Spinal cord (tissue), 10 donors: ENCODE results near the gene MDFIC2. TPM values are rescaled to one million over a fixed set of nuclear protein-coding genes. Genes with fewer than 3 reads are reported as not detected.
"Not testable (repeated sequence)": the region's sequence is repeated elsewhere in the genome, so short reads cannot be mapped to it uniquely, and the experiment has no call there.

Experiments used
- DNase-seq, 6 donors: peaks; one replicate each; pipeline versions ENCODE4 v3.0.0 to v3.0.0-alpha.2; 2013 to 2015; ENCODE audit warnings: low spot score in 6 of 6, low read depth in 4 of 6
- H3K27ac ChIP-seq: one replicate; pipeline ENCODE4 v1.5.1; 2013; ENCODE audit warnings: low read depth, low read length, control low read depth
- H3K27me3 ChIP-seq: one replicate; pipeline ENCODE4 v1.6.1; 2013; ENCODE audit warnings: low read length; ENCODE audit not compliant: control insufficient read depth, insufficient read depth
- H3K36me3 ChIP-seq: one replicate; pipeline ENCODE4 v1.6.1; 2013; ENCODE audit warnings: low read length; ENCODE audit not compliant: control insufficient read depth, insufficient read depth
- H3K4me1 ChIP-seq: one replicate; pipeline ENCODE4 v1.6.1; 2013; ENCODE audit warnings: low read length; ENCODE audit not compliant: control insufficient read depth, insufficient read depth
- H3K4me3 ChIP-seq: one replicate; pipeline ENCODE4 v1.5.1; 2013; ENCODE audit warnings: low read depth, low read length, control low read depth
- H3K9me3 ChIP-seq: one replicate; pipeline ENCODE4 v1.6.1; 2013; ENCODE audit warnings: low read length; ENCODE audit not compliant: control insufficient read depth, insufficient read depth
- WGBS: methylation state at CpG from one replicate; pipeline ENCODE4 v1.1.5; 2013; ENCODE audit warnings: missing lambda C conversion rate; ENCODE audit not compliant: insufficient coverage; 5-methylcytosine and 5-hydroxymethylcytosine counted together
- long read RNA-seq, 4 donors: transcript quantifications; one replicate each; lab custom pipeline, GENCODE V29; 2026
- polyA plus RNA-seq, 2 donors: library from polyadenylated mRNA; unstranded; fragments of 120-200 nt; gene quantifications; one replicate each; pipeline ENCODE4 v1.2.1, GENCODE V29; 2013; ENCODE audit not compliant: insufficient read length in 2 of 2
- total RNA-seq, 2 donors: library from RNA; depleted of rRNA in 1 of 2; stranded (reverse); fragments of 120-200 nt in 1 of 2; fragments of >200 nt in 1 of 2; gene quantifications; one replicate each; pipeline versions ENCODE4 v1.2.3 to v1.2.4, GENCODE V29; 2013 to 2014
- donor health status: healthy.

The MDFIC2 gene
- total RNA-seq (not detected), polyA plus RNA-seq (not detected)
- long read RNA-seq, donor 1, result 0 reads
- long read RNA-seq, donor 2, result 0 reads
- long read RNA-seq, donor 3, result 0 reads
- long read RNA-seq, donor 4, result 0 reads

DNA sequence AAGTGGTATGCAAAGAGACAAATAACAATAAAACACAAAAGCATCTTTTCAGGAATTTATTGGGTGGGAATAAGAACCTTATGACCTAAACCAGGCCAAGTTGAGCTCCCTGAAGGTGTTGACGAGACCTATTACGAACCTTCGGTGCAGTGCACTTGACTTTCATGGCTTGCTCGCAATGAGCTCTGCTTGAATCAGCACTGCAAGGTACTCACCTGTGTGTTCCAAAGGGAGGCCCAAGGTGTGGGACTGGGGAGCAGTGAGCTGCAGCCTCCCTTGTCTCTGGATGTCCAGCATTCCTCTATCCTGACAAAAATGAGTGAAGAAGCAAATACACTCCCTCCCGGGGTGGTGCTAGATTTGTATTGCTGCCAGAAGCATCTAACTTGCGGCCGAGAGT is at the start of gene MDFIC2:
Gene MDFIC2 (minus strand): TSS at position 303 of the 400 bp plus-strand sequence. CDS start 665 bp downstream, outside the sequence.
- Histone ChIP-seq H3K4me1 (no peaks in the 10 kb centered on the region), H3K27me3 (no peaks in the 10 kb centered on the region), H3K27ac (no peak within 1 kb of the TSS), H3K9me3 (no peaks in the 10 kb centered on the region), H3K36me3 (no peaks in the 10 kb centered on the region), H3K4me3 (no peak within 1 kb of the TSS)
- WGBS, result 93% methylated on average over 4 of the region's 7 CpGs
- no peak for DNase-seq

DNA sequence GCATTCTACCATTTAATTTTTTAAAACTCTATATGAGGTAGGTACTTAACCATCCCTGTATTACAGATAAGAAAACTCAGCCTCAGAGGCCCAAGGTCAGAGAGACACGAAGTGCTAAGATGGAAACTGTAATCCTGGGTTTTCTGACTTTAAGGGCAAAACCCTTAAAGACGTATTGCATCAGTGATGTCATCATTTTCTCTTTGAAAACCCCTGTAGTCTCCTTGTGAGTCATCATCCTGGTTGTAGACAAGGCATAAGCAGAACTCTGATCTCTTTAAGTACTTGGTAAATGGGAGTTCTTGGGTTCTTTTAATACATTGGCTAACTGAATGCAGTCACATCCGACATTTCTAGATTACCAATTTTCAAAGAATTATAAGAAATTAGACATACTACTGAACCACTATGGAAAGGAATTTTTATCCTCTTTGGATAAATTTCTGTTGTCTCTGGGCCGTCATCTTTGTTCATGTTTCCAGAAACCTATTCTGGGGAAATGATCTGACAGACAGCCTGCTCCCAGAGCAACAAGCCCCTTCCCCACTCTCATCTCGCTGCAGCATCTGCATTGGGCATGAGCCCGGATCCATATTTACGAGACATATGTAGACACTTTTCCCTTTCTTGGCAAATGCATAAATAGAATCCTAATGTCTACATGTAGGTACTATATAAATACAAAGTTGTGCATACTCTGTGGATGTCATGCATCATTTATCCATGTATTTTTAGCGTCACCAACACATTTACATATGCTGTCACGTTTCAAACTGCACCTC is 48.7 kb upstream of the MDFIC2 start:
- Histone ChIP-seq H3K4me1 (no peaks in the 10 kb centered on the region), H3K27me3 (no peaks in the 10 kb centered on the region), H3K4me3 (no peak overlapping the region), H3K9me3 (peaks cover 8% of the 10 kb centered on the region), H3K27ac (no peak overlapping the region), H3K36me3 (no peaks in the 10 kb centered on the region)
- DNase-seq, result peak in 1 of 6 donors; percentile 84
- 84% methylated on average over 3 of the region's 9 CpGs for WGBS

DNA sequence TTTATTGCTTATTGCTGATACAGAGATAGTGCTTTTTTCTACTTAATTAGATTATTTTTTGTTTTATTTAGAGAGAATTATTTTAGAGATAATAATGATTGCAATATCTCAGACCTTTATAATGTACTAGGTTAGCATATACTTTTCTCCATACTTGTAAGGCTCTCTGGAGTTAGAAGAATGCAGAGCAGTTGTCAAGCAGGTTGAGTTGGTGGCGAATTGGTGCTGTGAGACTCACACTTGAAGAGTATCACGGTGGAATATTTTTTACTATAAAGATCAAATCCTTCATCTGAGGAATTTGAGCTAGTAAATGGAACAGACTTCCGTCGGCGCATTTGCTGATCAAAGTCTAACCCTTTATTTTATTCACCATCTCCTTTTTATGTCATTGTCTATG is 47.3 kb upstream of the MDFIC2 start:
- H3K9me3 ChIP-seq, result peaks cover 6% of the 10 kb centered on the region
- H3K27me3 ChIP-seq, result no peaks in the 10 kb centered on the region
- DNase-seq, result no peak
- H3K27ac ChIP-seq, result no peak overlapping the region
- H3K36me3 ChIP-seq, result no peaks in the 10 kb centered on the region
- H3K4me1 ChIP-seq, result no peaks in the 10 kb centered on the region
- WGBS, result no CpG with 5 or more reads among the region's 5 CpGs
- H3K4me3 ChIP-seq, result no peak overlapping the region

GRCh38 chr3:70358978-70359580 is 46.6 kb upstream of the MDFIC2 start:
- Histone ChIP-seq H3K4me1 (no peaks in the 10 kb centered on the region), H3K9me3 (peaks cover 1% of the 10 kb centered on the region), H3K27me3 (no peaks in the 10 kb centered on the region), H3K36me3 (no peaks in the 10 kb centered on the region), H3K27ac (no peak overlapping the region), H3K4me3 (no peak overlapping the region)
- WGBS, result no CpG with 5 or more reads among the region's 3 CpGs
- peak in 4 of 6 donors; percentile 6 to 81 (median 38) for DNase-seq

GRCh38 chr3:70352215-70352614 is 39.8 kb upstream of the MDFIC2 start:
- Histone ChIP-seq H3K36me3 (no peaks in the 10 kb centered on the region), H3K4me1 (no peaks in the 10 kb centered on the region), H3K4me3 (no peak overlapping the region), H3K27ac (no peak overlapping the region), H3K9me3 (no peaks in the 10 kb centered on the region), H3K27me3 (no peaks in the 10 kb centered on the region)
- no peak for DNase-seq

GRCh38 chr3:70342149-70342548 is 29.7 kb upstream of the MDFIC2 start:
- no peak overlapping the region for H3K27ac ChIP-seq
- H3K27me3 ChIP-seq, result no peaks in the 10 kb centered on the region
- H3K9me3 ChIP-seq, result no peaks in the 10 kb centered on the region
- no peaks in the 10 kb centered on the region for H3K4me1 ChIP-seq
- no CpG with 5 or more reads among the region's 1 CpG for WGBS
- no peak for DNase-seq
- no peaks in the 10 kb centered on the region for H3K36me3 ChIP-seq
- no peak overlapping the region for H3K4me3 ChIP-seq

- H3K4me3 ChIP-seq, H3K4me1 ChIP-seq, H3K36me3 ChIP-seq, H3K27ac ChIP-seq, H3K9me3 ChIP-seq, H3K27me3 ChIP-seq, DNase-seq: not testable (repeated sequence)
- WGBS, result no CpG with 5 or more reads among the region's 1 CpG
These were observed 24.4 kb upstream of the MDFIC2 start for GRCh38 chr3:70336885-70337284.

- Histone ChIP-seq H3K4me1 (no peaks in the 10 kb centered on the region), H3K36me3 (no peaks in the 10 kb centered on the region), H3K27me3 (no peaks in the 10 kb centered on the region), H3K4me3 (no peak overlapping the region), H3K9me3 (no peaks in the 10 kb centered on the region), H3K27ac (no peak overlapping the region)
- DNase-seq, result no peak
- WGBS, result no CpG with 5 or more reads among the region's 3 CpGs
These were observed 20.6 kb upstream of the MDFIC2 start for GRCh38 chr3:70333080-70333479.

GRCh38 chr3:70315021-70315420 is 2.6 kb upstream of the MDFIC2 start:
- DNase-seq, result no peak
- H3K4me3 ChIP-seq, result no peak overlapping the region
- no peaks in the 10 kb centered on the region for H3K9me3 ChIP-seq
- H3K27me3 ChIP-seq, result no peaks in the 10 kb centered on the region
- H3K27ac ChIP-seq, result no peak overlapping the region
- no CpG with 5 or more reads among the region's 1 CpG for whole genome bisulfite sequencing
- H3K36me3 ChIP-seq, result no peaks in the 10 kb centered on the region
- H3K4me1 ChIP-seq, result no peaks in the 10 kb centered on the region

GRCh38 chr3:70310809-70311208 is 1.6 kb downstream of the MDFIC2 start:
- H3K9me3 ChIP-seq, result no peaks in the 10 kb centered on the region
- peak in 1 of 6 donors; percentile 22 for DNase-seq
- H3K4me3 ChIP-seq, result no peak overlapping the region
- no CpG with 5 or more reads among the region's 1 CpG for WGBS
- H3K27ac ChIP-seq, result no peak overlapping the region
- H3K36me3 ChIP-seq, result no peaks in the 10 kb centered on the region
- H3K27me3 ChIP-seq, result no peaks in the 10 kb centered on the region
- H3K4me1 ChIP-seq, result no peaks in the 10 kb centered on the region
